Panc1 (cell line): Measurements from ENCODE around the gene TMEM258. TPM values are rescaled to one million over a fixed set of nuclear protein-coding genes. Genes with fewer than 3 reads are reported as not detected.
A peak's percentile ranks its signal among the peaks of the same experiment; 100 is the strongest.

Experiments
- ATAC-seq: fragments of 200-7000 bp; cut with Tn5 transposase; 2 replicates; pipeline ENCODE4 v1.9.1; 2020; ENCODE audit warnings: mild to moderate bottlenecking, moderate library complexity
- Bru-seq: library from RNA; stranded (reverse); fragments of 400-500 nt; gene quantifications from one replicate; lab custom pipeline; 2021; lab: Mats Ljungman, UMichigan
- BruChase-seq, 2 experiments: library from RNA; stranded (reverse); fragments of 400-500 nt; gene quantifications; one replicate each; lab custom pipeline; 2021; lab: Mats Ljungman, UMichigan
- BruUV-seq: library from RNA; stranded (reverse); fragments of 400-500 nt; replicated peaks from 2 replicates; lab custom pipeline; 2021; lab: Mats Ljungman, UMichigan
- CTCF ChIA-PET: fragments of 300-600 bp; sonication (Branson Sonifier 250); formaldehyde crosslinking; loops from one replicate; lab custom pipeline; 2022; ENCODE audit warnings: antibody characterized with exemption; lab: Charles Lee
- POLR2A ChIA-PET: fragments of 300-600 bp; sonication (Branson Sonifier 250); formaldehyde crosslinking; loops from one replicate; lab custom pipeline; 2022; ENCODE audit warnings: antibody characterized with exemption; lab: Charles Lee
- DNase-seq: peaks from one replicate; pipeline ENCODE4 v3.0.0-alpha.2; 2010; ENCODE audit warnings: low read depth, low spot score
- H3K27ac ChIP-seq: 2 replicates; pipeline ENCODE4 v1.5.1; 2011; ENCODE audit warnings: mild to moderate bottlenecking, low read length, inconsistent platforms
- H3K27me3 ChIP-seq: fragments of 200-500 bp; sonication (Bioruptor generic); 2 replicates; pipeline ENCODE4 v1.6.0; 2014; ENCODE audit warnings: low read length, inconsistent platforms; ENCODE audit not compliant: control insufficient read depth, insufficient read depth
- H3K36me3 ChIP-seq: fragments of 200-500 bp; sonication (Bioruptor generic); 2 replicates; pipeline ENCODE4 v1.5.1; 2014; ENCODE audit warnings: inconsistent platforms, mild to moderate bottlenecking, low read length, moderate library complexity; ENCODE audit not compliant: control insufficient read depth, insufficient read depth
- H3K4me1 ChIP-seq: 2 replicates; pipeline ENCODE4 v1.5.1; 2011; ENCODE audit warnings: inconsistent platforms, mild to moderate bottlenecking, low read length, moderate library complexity; ENCODE audit not compliant: control insufficient read depth, insufficient read depth
- H3K4me3 ChIP-seq, 2 experiments: 2 replicates each; pipeline ENCODE4 v1.5.1; 2011 to 2012; ENCODE audit warnings: low read depth in 2 of 2, low read length in 2 of 2, mild to moderate bottlenecking in 2 of 2, inconsistent platforms in 1 of 2, moderate library complexity in 1 of 2
- H3K9me3 ChIP-seq: fragments of 200-500 bp; sonication (Bioruptor generic); 2 replicates; pipeline ENCODE4 v1.5.1; 2014; ENCODE audit warnings: low read depth, mild to moderate bottlenecking, inconsistent platforms, low read length, moderate library complexity; ENCODE audit not compliant: control insufficient read depth, insufficient read depth
- CTCF ChIP-seq: fragments of 450-650 bp; IDR thresholded peaks from 2 replicates; pipeline ENCODE4 v1.5.1; 2017; ENCODE audit warnings: mild to moderate bottlenecking
- POLR2AphosphoS5 ChIP-seq: IDR thresholded peaks from 2 replicates; pipeline ENCODE4 v1.6.1; 2012; ENCODE audit warnings: mild to moderate bottlenecking, low read depth, low read length, moderate library complexity
- SIN3A ChIP-seq: IDR thresholded peaks from 2 replicates; pipeline ENCODE4 v1.6.1; 2012; ENCODE audit warnings: low read depth, mild to moderate bottlenecking, low read length, moderate library complexity, borderline replicate concordance; ENCODE audit not compliant: insufficient read depth
- TCF7L2 ChIP-seq: IDR thresholded peaks from 2 replicates; pipeline ENCODE4 v1.6.1; 2011; ENCODE audit warnings: mild to moderate bottlenecking, low read depth, low read length, inconsistent platforms
- in situ Hi-C: cut with HindIII; loops from 2 replicates; pipeline ENCODE4 v1.10.0; 2016; ENCODE audit warnings: low sequenced_read_pairs, low pct_unique_long_range_greater_than_20kb
- intact Hi-C: fragments of 100-400 bp; cut with micrococcal nuclease; formaldehyde crosslinking; loops from one replicate; pipeline ENCODE4 v1.10.0; 2022; ENCODE audit not compliant: unreplicated experiment
- long read RNA-seq: library from polyadenylated mRNA; unstranded; transcript quantifications from one replicate; pipeline ENCODE4 v2.0.0, GENCODE V29; 2021; ENCODE audit not compliant: unreplicated experiment
- polyA plus RNA-seq: library from polyadenylated mRNA; unstranded; fragments of >200 nt; gene quantifications from one replicate; pipeline ENCODE4 v1.2.1, GENCODE V29; 2012; ENCODE audit warnings: missing spikeins; ENCODE audit not compliant: insufficient read length
- total RNA-seq: library from RNA; stranded (reverse); gene quantifications from one replicate; pipeline ENCODE4 v1.2.1, GENCODE V29; 2021; ENCODE audit not compliant: unreplicated experiment
- TF ChIP-seq, protein P1 (sequence below), 2 experiments: IDR thresholded peaks; 2 replicates each; pipeline ENCODE4 v1.6.1; 2011 to 2012; ENCODE audit warnings: low read depth in 2 of 2, control low read depth in 1 of 2, low read length in 1 of 2, mild to moderate bottlenecking in 1 of 2, moderate library complexity in 1 of 2; ENCODE audit not compliant: insufficient read depth in 1 of 2

The TMEM258 gene
- total RNA-seq (139 TPM), Bru-seq, nascent RNA (percentile 88 among the genes with signal in this experiment), BruChase-seq, experiment 1, labeled RNA remaining after a 2-hour chase (percentile 74 among the genes with signal in this experiment), BruChase-seq, experiment 2, labeled RNA remaining after a 6-hour chase (percentile 82 among the genes with signal in this experiment)
- 283 TPM for polyA plus RNA-seq
- long read RNA-seq, transcript TMEM258-204 (4 exons, 575 nt): major isoform, 150 of 172 reads
- long read RNA-seq, partial matches to known transcripts: 15 of 172 reads
- long read RNA-seq, other reads (novel, unspliced or antisense): 3 of 172 reads

DNA sequence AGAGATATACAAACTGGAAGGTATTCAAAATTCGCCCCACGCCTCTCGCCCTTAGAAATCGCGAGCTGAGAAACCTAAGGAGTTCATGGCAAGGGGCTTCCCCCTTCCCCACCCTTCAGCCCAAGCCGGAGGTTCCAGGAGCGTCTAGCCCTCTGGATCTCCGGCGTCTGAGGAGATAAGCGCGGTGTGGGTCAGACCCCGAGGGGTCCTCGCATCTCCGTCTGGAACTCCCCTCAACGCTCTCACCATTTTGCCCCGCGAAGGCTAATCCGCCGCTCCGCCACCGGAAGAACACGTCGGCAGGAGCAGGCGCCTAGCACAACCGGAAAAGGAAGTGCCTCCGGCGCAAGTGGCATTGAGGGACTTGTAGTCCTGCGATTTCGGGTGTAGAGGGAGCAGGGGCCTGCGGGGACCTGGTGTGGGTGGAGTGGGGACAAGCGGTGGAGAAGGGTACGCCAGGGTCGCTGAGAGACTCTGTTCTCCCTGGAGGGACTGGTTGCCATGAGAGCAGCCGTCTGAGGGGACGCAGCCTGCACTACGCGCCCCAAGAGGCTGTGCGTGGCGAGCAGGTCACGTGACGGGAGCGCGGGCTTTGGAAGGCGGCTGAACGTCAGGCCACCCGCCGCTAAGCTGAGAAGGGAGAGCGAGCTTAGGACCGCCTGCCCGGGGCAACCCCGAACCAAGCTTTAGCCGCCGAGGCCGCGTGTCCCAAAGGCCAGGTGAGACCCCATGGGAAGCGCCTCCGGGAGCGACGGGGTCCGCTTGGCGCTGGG is at the start of gene TMEM258, which contains the start of gene FEN1:
TSS of gene TMEM258 (minus strand) at position 290 of the 773 bp plus-strand sequence. CDS start at position 249, 41 bp downstream.
TSS of gene FEN1 (plus strand) at position 602 of the 773 bp plus-strand sequence. CDS start 2,451 bp downstream, outside the sequence.
- intact Hi-C loops (no loop called here), in situ Hi-C loops (no loop called here)
- H3K27ac ChIP-seq: peak within 1 kb of the TSS; percentile 99
- peaks cover 7% of the 10 kb centered on the region; the same call in 1 of the 2 replicates for H3K36me3 ChIP-seq
- CTCF ChIA-PET: no interaction called here
- no TSS peak for BruUV-seq
- TF ChIP-seq TCF7L2 (no peak), POLR2AphosphoS5 (peak; percentile 83), SIN3A (peak; percentile 73)
- ATAC-seq (peak; percentile 95), DNase-seq (peak; percentile 78)
- H3K9me3 ChIP-seq: no peaks in the 10 kb centered on the region
- H3K27me3 ChIP-seq: no peaks in the 10 kb centered on the region
- H3K4me3 ChIP-seq: peak within 1 kb of the TSS; percentile 99
- POLR2A ChIA-PET: interaction anchor here (0.6 to 1.4 kb wide), 3 partner anchors 23 to 425 kb away, joined by 3 to 4 read pairs (median 3); no protein-coding TSS in a partner anchor
- H3K4me1 ChIP-seq: peaks cover 7% of the 10 kb centered on the region

DNA sequence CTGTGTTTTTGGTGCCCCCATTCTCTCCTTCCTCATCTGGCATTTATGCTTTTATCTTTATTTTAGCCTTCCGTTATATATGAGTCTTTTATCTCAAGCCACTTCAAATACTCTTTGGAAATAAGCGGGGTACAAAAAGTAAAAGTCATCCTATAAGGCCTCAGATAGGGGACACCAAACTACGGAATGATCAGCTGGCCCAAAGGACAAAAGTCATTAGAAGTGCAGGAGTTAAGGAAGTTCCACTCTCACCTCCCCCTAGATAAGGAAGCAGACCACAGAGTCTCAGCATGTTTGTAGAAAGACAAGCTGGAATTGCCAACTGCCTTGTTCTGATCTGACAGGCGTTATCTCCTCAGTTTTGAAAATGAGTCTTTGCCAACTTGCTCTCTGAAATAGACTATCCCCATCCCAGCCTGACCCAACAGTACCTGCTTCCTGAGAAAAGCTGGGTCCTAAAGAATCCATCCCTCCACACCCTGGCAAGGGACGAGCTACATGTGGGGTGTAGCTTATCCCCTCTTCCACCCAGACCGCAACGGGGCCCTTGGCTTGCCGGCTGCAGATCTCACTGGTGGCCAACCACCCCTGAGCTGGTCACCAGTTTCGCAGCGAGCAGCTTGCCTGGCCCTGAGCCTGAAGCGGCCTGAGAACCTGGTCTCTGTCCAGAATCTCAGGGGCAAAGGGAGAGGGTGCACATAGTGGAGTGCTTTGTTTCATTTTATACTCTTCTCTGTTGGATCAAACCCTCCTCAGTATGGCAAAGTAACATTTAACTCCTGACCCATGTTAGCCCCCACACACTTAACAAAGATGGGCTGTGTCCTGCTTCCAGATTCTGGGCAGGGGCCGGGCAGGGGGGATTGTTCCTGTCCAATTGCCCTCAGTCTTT is 49.5 kb upstream of the TMEM258 start:
- Histone ChIP-seq H3K4me3 (no peak overlapping the region), H3K9me3 (no peaks in the 10 kb centered on the region), H3K4me1 (no peaks in the 10 kb centered on the region), H3K27ac (no peak overlapping the region), H3K36me3 (no peaks in the 10 kb centered on the region), H3K27me3 (no peaks in the 10 kb centered on the region)
- ChIA-PET CTCF (no interaction called here), POLR2A (no interaction called here)
- intact Hi-C loops: no loop called here
- TF ChIP-seq POLR2AphosphoS5 (no peak), CTCF (no peak), SIN3A (no peak), TCF7L2 (no peak)
- no peak for DNase-seq
- TSS peak; percentile 44 for BruUV-seq
- ATAC-seq: no peak
- in situ Hi-C loops: no loop called here

- H3K9me3 ChIP-seq: no peaks in the 10 kb centered on the region
- no peak overlapping the region for H3K27ac ChIP-seq
- TF ChIP-seq POLR2AphosphoS5 (no peak), TCF7L2 (no peak), CTCF (no peak), SIN3A (no peak)
- TF ChIP-seq, protein P1, sequence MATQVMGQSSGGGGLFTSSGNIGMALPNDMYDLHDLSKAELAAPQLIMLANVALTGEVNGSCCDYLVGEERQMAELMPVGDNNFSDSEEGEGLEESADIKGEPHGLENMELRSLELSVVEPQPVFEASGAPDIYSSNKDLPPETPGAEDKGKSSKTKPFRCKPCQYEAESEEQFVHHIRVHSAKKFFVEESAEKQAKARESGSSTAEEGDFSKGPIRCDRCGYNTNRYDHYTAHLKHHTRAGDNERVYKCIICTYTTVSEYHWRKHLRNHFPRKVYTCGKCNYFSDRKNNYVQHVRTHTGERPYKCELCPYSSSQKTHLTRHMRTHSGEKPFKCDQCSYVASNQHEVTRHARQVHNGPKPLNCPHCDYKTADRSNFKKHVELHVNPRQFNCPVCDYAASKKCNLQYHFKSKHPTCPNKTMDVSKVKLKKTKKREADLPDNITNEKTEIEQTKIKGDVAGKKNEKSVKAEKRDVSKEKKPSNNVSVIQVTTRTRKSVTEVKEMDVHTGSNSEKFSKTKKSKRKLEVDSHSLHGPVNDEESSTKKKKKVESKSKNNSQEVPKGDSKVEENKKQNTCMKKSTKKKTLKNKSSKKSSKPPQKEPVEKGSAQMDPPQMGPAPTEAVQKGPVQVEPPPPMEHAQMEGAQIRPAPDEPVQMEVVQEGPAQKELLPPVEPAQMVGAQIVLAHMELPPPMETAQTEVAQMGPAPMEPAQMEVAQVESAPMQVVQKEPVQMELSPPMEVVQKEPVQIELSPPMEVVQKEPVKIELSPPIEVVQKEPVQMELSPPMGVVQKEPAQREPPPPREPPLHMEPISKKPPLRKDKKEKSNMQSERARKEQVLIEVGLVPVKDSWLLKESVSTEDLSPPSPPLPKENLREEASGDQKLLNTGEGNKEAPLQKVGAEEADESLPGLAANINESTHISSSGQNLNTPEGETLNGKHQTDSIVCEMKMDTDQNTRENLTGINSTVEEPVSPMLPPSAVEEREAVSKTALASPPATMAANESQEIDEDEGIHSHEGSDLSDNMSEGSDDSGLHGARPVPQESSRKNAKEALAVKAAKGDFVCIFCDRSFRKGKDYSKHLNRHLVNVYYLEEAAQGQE (IDR thresholded peaks at IDR 0.05; ENCODE audit: insufficient read depth in 1 of 2, low read depth in 2 of 2, low read length in 1 of 2): no peak
- no peak overlapping the region for H3K4me3 ChIP-seq
- BruUV-seq: no TSS peak
- peaks cover 5% of the 10 kb centered on the region; the same call in 1 of the 2 replicates for H3K4me1 ChIP-seq
- no peak for DNase-seq
- CTCF ChIA-PET: no interaction called here
- in situ Hi-C loops (no loop called here), intact Hi-C loops (no loop called here)
- no peaks in the 10 kb centered on the region for H3K36me3 ChIP-seq
- POLR2A ChIA-PET: no interaction called here
- ATAC-seq: no peak
- H3K27me3 ChIP-seq: no peaks in the 10 kb centered on the region
Observed at GRCh38 chr11:61840371-61840770, 48.0 kb upstream of the TMEM258 start.
